Immature natural killer cell (primary cell): ENCODE measurements around the gene INHA. TPM values are rescaled to one million over a fixed set of nuclear protein-coding genes. Genes with fewer than 3 reads are reported as not detected.

Experiments used
- DNase-seq, 3 donors: peaks; one replicate each; pipeline ENCODE4 v3.0.0; 2022; ENCODE audit warnings: mixed read lengths in 1 of 3
- H3K27ac Mint-ChIP-seq, 6 donors: one replicate each; pipeline ENCODE4 v1.8.0; 2020; ENCODE audit warnings: mixed read lengths in 6 of 6, mild to moderate bottlenecking in 5 of 6, inconsistent platforms in 4 of 6, moderate library complexity in 3 of 6
- H3K27me3 Mint-ChIP-seq, 3 donors: one replicate each; pipeline ENCODE4 v1.8.0; 2020 to 2021; ENCODE audit warnings: low read depth in 3 of 3, mild to moderate bottlenecking in 3 of 3, mixed read lengths in 3 of 3, moderate library complexity in 3 of 3, inconsistent platforms in 1 of 3
- H3K36me3 Mint-ChIP-seq, 3 donors: one replicate each; pipeline ENCODE4 v1.8.0; 2020; ENCODE audit warnings: mixed read lengths in 3 of 3, inconsistent platforms in 2 of 3, mild to moderate bottlenecking in 2 of 3
- H3K4me1 Mint-ChIP-seq, 2 donors: one replicate each; pipeline ENCODE4 v1.8.0; 2020; ENCODE audit warnings: inconsistent platforms in 2 of 2, mild to moderate bottlenecking in 2 of 2, mixed read lengths in 2 of 2, moderate library complexity in 1 of 2
- H3K4me3 Mint-ChIP-seq, 5 donors: one replicate each; pipeline ENCODE4 v1.8.0; 2020; ENCODE audit warnings: mild to moderate bottlenecking in 5 of 5, mixed read lengths in 5 of 5, inconsistent platforms in 3 of 5, moderate library complexity in 3 of 5
- H3K9me3 Mint-ChIP-seq, 6 donors: one replicate each; pipeline ENCODE4 v1.8.0; 2020; ENCODE audit warnings: mild to moderate bottlenecking in 6 of 6, mixed read lengths in 6 of 6, inconsistent platforms in 4 of 6, moderate library complexity in 3 of 6
- polyA plus RNA-seq, 3 donors: library from polyadenylated mRNA; unstranded; fragments of 300-500 nt; fragmentation: Illumina TruSeq; gene quantifications; one replicate each; pipeline ENCODE4 v1.2.3, GENCODE V29; 2021

INHA gene
- polyA plus RNA-seq, 3 donors from 2014 or later: not detected

- Mint-ChIP-seq H3K9me3 (no peaks in the 10 kb centered on the region), H3K4me3 (no peak overlapping the region), H3K27ac (no peak overlapping the region), H3K36me3 (no peaks in the 10 kb centered on the region), H3K27me3 (peaks cover 3 to 15% (median 6%) of the 10 kb centered on the region in 3 donors), H3K4me1 (no peaks in the 10 kb centered on the region)
- no peak for DNase-seq
These were observed 6.9 kb downstream of the INHA start for GRCh38 chr2:219578811-219579613.

DNA sequence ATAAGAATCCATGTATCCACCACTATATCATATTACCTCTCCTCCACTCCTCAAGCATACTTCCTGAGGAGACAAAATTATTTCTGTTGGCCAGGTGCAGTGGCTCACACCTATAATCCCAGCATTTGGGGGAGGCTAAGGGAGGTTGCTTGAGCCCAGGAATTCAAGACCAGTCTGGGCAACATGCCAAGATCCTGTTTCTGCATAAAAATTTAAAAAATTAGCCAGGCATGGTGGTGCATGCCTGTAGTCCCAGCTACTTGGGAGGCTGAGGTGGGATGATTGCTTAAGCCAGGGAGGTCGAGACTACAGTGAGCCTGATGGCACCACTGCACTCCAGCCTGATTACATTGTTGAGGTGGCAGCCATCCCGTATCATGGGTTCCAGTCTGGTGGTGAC lies 9.2 kb downstream of the INHA start:
- no peak overlapping the region for H3K4me3 Mint-ChIP-seq
- no peaks in the 10 kb centered on the region for H3K36me3 Mint-ChIP-seq
- no peak for DNase-seq
- H3K27ac Mint-ChIP-seq: no peak overlapping the region
- no peaks in the 10 kb centered on the region for H3K9me3 Mint-ChIP-seq
- peaks cover 1 to 13% (median 5%) of the 10 kb centered on the region in 3 donors for H3K27me3 Mint-ChIP-seq
- H3K4me1 Mint-ChIP-seq: no peaks in the 10 kb centered on the region

DNA sequence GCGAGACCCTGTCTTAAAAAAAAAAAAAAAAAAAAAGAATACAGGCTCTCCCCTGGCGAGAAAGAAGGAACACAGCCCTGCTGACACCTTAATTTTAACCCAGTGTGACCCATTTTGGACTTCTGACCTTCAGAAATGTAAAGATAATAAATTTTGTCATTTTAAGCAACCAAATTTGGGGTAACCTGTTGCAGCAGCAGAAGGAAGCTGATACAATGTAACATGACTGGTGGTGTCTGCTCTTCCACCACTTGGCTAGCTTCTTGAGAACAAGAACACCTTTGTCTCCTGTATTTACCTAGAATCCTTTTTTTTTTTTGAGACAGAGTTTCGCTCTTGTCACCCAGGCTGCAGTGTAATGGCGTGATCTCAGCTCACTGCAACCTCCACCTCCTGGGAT lies 19.0 kb downstream of the INHA start:
- Mint-ChIP-seq H3K27me3 (peaks cover 2 to 14% (median 8%) of the 10 kb centered on the region in 3 donors), H3K4me1 (no peaks in the 10 kb centered on the region), H3K36me3 (no peaks in the 10 kb centered on the region), H3K27ac (no peak overlapping the region), H3K4me3 (no peak overlapping the region), H3K9me3 (no peaks in the 10 kb centered on the region)
- DNase-seq: no peak

GRCh38 chr2:219592736-219593135 lies 20.6 kb downstream of the INHA start:
- H3K4me1 Mint-ChIP-seq: peaks cover 9 to 10% of the 10 kb centered on the region in 2 donors
- H3K27ac Mint-ChIP-seq: no peak overlapping the region
- no peak overlapping the region for H3K4me3 Mint-ChIP-seq
- H3K9me3 Mint-ChIP-seq: no peaks in the 10 kb centered on the region
- H3K27me3 Mint-ChIP-seq: peaks cover 2 to 15% (median 9%) of the 10 kb centered on the region in 3 donors
- no peak for DNase-seq
- peaks cover 0 to 3% (median 0%) of the 10 kb centered on the region in 3 donors for H3K36me3 Mint-ChIP-seq

- Mint-ChIP-seq H3K4me1 (peaks cover 12 to 14% of the 10 kb centered on the region in 2 donors), H3K27me3 (peaks cover 6 to 20% (median 13%) of the 10 kb centered on the region in 3 donors), H3K4me3 (no peak overlapping the region), H3K9me3 (no peaks in the 10 kb centered on the region), H3K27ac (no peak overlapping the region), H3K36me3 (peaks cover 0 to 3% (median 0%) of the 10 kb centered on the region in 3 donors)
- DNase-seq: no peak
These were observed 21.0 kb downstream of the INHA start for GRCh38 chr2:219593154-219593553.

DNA sequence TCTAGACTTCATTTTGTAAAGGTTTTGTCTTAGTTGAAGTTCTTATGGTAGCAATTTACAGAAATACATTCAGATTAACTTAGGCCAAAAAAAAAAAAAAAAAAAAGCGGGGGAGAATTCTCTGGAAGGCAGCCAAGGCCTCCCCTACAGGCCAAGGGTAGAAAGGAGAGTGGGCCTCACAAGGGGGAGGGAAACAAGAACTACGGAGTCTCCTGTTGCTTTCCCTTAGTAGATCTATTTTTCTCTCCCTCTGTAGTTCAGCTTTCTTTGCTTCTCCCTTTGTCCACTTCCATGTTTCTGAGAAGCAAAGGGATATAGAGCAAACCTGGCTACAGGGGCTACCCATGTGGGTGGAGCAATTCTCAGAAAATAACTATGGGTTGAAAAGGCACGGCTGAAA lies 23.1 kb downstream of the INHA start:
- no peak overlapping the region for H3K27ac Mint-ChIP-seq
- peaks cover 7 to 19% (median 16%) of the 10 kb centered on the region in 3 donors for H3K27me3 Mint-ChIP-seq
- H3K9me3 Mint-ChIP-seq: no peaks in the 10 kb centered on the region

DNA sequence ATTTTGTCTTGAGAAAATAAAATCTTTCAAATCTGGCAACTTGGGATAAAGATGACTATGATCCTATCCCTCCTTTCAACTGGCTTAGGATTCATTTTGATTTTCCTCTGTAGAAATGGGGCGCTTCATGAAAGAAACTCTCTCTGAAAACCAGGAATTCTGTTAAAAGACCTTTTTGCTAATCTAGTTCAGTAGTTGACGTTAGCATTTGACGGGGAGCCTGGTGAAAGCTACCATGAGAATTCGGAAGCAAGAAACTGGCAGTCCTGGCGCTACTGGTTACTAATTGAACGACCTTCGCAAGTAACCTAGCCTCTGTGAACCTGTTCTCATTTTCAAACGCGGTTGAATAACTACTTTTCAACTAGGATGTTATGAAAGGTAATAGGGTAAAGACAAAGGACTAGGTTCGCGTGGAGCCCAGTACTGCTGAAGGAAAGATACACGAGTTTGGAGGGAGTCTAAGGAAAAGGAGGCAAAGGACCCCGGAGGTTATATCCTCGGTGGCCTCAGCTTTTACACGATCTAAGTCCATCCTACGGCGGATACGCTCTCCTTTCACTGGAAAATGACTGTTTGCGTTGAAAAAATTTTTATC lies 24.9 kb downstream of the INHA start:
- peaks cover 5 to 15% (median 8%) of the 10 kb centered on the region in 3 donors for H3K36me3 Mint-ChIP-seq

More for the DNA sequence above, 23.1 kb downstream of the INHA start:
- Mint-ChIP-seq H3K4me1 (peaks cover 24 to 28% of the 10 kb centered on the region in 2 donors), H3K4me3 (peak overlapping the region in 1 of 5 donors; percentile 24), H3K36me3 (peaks cover 0 to 3% (median 0%) of the 10 kb centered on the region in 3 donors)
- DNase-seq: no peak

DNA sequence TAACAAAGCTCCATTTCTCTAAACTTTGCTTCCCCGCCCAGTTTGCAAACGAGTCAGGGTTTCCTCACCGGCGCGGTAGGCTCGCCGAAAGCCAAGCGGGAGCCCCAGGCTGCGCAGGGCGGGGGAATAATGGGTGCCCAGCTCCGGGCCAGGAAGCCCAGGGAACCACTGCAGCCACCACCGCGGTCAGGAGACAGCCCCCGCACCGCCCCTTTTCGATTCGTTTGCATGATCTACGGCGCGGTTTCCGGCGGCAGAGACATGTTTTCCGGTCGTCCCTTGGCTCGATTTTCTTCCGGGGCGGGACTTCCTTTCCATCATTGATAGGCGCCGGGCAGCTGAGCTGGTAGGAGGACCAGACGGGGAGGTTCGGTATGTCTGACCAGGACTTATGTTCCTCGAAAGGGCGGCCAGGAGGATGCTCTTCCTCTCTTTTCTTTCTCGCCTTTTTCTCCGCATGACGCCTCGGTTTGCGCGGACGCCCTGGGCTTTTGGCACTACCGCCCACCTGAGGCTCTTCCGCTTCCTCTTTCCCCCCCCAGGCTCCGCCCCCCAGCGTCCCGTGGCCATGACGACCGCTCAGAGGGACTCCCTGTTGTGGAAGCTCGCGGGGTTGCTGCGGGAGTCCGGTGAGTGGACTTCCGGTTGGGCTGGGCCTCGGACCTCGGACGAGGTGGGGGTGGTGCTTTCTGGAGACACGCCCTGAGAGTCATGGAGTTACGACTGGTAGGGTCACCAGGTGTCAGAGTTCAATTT lies 25.6 kb downstream of the INHA start, which contains the start of gene STK11IP:
Gene STK11IP (plus strand): TSS at position 306 of the 756 bp plus-strand sequence. CDS start 263 bp downstream, at position 569.
- peaks cover 7 to 16% (median 14%) of the 10 kb centered on the region in 3 donors for H3K27me3 Mint-ChIP-seq
- peaks cover 24 to 33% of the 10 kb centered on the region in 2 donors for H3K4me1 Mint-ChIP-seq
- peak; percentile 91 to 92 (median 92) for DNase-seq
- H3K27ac Mint-ChIP-seq: peak within 1 kb of the TSS; percentile 90 to 98 (median 96)
- H3K9me3 Mint-ChIP-seq: no peaks in the 10 kb centered on the region
- H3K4me3 Mint-ChIP-seq: peak within 1 kb of the TSS; percentile 89 to 98 (median 97)
- H3K36me3 Mint-ChIP-seq: peaks cover 5 to 17% (median 10%) of the 10 kb centered on the region in 3 donors

More for the DNA sequence above, 24.9 kb downstream of the INHA start:
- H3K4me3 Mint-ChIP-seq: peak overlapping the region; percentile 89 to 98 (median 97)
- DNase-seq: no peak
- H3K27ac Mint-ChIP-seq: peak overlapping the region; percentile 90 to 98 (median 96)
- H3K27me3 Mint-ChIP-seq: peaks cover 7 to 16% (median 14%) of the 10 kb centered on the region in 3 donors
- peaks cover 24 to 33% of the 10 kb centered on the region in 2 donors for H3K4me1 Mint-ChIP-seq
- H3K9me3 Mint-ChIP-seq: no peaks in the 10 kb centered on the region

DNA sequence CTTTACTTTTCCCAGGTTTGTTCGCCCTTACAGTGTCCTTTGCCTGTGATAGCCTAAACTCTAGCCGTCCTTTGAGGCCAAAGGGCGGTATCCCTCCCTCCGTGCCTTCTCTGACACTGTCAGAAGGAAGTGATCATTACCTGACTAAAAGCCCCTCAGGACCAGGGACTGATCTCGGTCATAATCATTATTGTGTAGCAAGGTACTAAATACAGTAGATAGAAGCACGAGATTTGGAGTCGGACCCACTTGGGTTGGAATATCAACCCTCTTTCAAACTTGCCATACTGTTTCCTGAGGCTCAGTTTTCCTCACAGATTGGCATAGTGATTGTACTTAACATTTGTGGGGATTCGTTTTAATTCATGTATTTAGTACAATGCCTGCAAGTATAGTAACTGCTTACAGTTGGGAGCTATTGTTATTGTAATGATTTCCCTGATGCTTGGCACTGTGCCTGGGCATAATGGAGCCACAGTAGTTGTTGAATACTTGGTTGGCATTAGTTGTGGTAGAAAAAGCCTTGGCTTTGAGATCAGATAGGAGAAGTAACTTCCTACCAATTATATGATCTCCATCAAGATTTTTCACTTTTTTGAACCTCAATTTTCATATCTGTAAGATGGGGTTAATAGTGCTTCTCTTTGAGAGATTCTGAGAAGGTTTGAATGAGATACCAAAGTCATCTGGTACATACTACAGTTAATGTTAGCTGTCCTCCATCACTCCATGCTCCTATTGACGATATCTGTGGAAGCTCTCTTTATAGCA lies 26.4 kb downstream of the INHA start:
- Mint-ChIP-seq H3K9me3 (no peaks in the 10 kb centered on the region), H3K27ac (peak overlapping the region; percentile 90 to 98 (median 96)), H3K4me3 (peak overlapping the region; percentile 89 to 98 (median 97)), H3K4me1 (peaks cover 24 to 33% of the 10 kb centered on the region in 2 donors), H3K36me3 (peaks cover 5 to 20% (median 10%) of the 10 kb centered on the region in 3 donors), H3K27me3 (peaks cover 7 to 15% (median 10%) of the 10 kb centered on the region in 3 donors)
- no peak for DNase-seq

- Mint-ChIP-seq H3K4me3 (no peak overlapping the region), H3K27me3 (peaks cover 0 to 5% (median 0%) of the 10 kb centered on the region in 3 donors), H3K4me1 (peaks cover 7 to 13% of the 10 kb centered on the region in 2 donors), H3K36me3 (peaks cover 16 to 40% (median 27%) of the 10 kb centered on the region in 3 donors), H3K27ac (no peak overlapping the region), H3K9me3 (no peaks in the 10 kb centered on the region)
- DNase-seq: no peak
These were observed 31.7 kb downstream of the INHA start for GRCh38 chr2:219603771-219604170.

DNA sequence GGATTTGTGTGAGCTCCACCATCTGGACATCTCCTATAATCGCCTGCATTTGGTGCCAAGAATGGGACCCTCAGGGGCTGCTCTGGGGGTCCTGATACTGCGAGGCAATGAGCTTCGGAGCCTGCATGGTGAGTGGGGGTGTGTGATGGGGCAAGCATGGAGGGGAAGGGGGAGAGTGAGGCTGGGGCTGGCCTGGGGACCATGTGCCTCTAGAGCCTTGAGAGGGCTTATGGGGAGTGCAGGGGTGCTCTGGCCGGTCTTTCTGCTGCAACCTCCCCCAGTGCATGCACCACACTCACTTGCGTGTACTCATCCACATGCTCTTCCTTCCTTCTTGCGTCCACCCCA lies 33.5 kb downstream of the INHA start:
- no peaks in the 10 kb centered on the region for H3K9me3 Mint-ChIP-seq
- H3K4me1 Mint-ChIP-seq: peaks cover 0 to 3% of the 10 kb centered on the region in 2 donors
- peaks cover 19 to 51% (median 36%) of the 10 kb centered on the region in 3 donors for H3K36me3 Mint-ChIP-seq
- no peak for DNase-seq
- H3K27me3 Mint-ChIP-seq: peaks cover 0 to 5% (median 0%) of the 10 kb centered on the region in 3 donors
- H3K27ac Mint-ChIP-seq: no peak overlapping the region
- no peak overlapping the region for H3K4me3 Mint-ChIP-seq

GRCh38 chr2:219607931-219608330 lies 35.8 kb downstream of the INHA start:
- Mint-ChIP-seq H3K27ac (no peak overlapping the region), H3K27me3 (peaks cover 0 to 5% (median 0%) of the 10 kb centered on the region in 3 donors), H3K9me3 (no peaks in the 10 kb centered on the region), H3K36me3 (peaks cover 28 to 52% (median 41%) of the 10 kb centered on the region in 3 donors), H3K4me1 (peaks cover 10 to 11% of the 10 kb centered on the region in 2 donors), H3K4me3 (no peak overlapping the region)
- DNase-seq: no peak
